Cerebellar nuclear complex (tissue), 1 donor: ENCODE data around the gene AGAP1.

Experiments used
- DNase-seq, 2 experiments: peaks; one replicate each; lab custom pipeline; 2025; lab: John Stamatoyannopoulos, UW

The AGAP1 gene

DNA sequence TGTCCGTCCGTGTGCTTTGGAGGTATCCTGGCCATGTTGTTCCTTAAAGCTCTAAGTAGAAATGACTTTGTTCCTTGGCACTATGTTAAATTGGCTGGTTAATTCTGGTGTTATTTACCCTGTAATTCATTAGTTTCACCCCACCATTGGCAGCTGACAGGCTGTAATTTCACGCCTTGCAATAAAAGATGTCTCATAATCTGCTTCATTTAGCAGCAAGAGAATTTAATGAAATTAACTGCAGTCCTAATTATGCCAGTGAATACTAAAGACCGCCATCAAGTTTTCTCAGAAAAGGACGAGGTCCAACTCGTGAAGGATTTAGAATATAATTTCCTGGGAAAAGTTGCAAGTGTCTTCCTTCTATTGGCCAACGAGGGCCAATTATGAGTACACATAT, 355.1 kb downstream of the AGAP1 start:
- DNase-seq: no peak

GRCh38 chr2:235849489-235849888, 355.6 kb downstream of the AGAP1 start:
- DNase-seq: no peak

GRCh38 chr2:235850289-235850688, 356.4 kb downstream of the AGAP1 start:
- DNase-seq: no peak

DNA sequence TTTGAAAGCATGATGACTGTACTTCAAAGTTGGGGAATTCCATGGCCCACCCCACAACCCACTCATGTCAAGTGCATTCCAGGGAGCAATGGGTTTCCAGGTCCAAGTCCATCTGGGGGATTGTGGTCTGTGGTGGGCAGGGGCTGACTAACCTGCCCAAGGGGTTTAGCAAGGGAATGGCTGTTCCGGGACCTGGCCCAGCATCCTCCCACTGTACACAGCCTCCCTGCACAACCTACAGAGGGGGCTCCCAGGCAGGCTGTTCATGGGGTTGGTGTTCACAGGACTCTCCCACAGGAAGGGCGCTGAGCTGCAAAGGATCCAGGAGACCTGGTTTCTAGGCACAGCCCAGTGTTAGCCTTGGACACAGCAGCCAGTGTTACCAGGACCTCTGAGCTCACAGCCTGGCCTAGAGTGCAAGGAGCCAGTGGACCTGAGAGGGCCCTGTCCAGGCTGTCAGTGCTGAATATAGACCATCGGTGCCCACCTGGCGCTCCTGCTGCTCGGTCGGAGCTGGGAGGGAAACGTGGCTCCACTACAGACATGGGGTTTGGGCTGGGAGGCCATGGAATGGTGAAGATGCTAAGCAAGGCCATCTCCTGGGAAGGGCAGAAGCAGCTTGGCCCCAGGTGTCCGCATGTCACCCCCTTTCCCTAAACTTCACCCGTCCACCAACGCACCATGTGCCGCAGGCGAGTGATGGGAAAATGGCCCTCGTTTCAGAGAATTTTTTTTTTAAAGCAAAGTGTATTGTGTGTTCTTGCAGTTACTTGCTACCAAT, 357.1 kb downstream of the AGAP1 start:
- no peak for DNase-seq

- DNase-seq: no peak
Measured at GRCh38 chr2:235851828-235852525, 358.1 kb downstream of the AGAP1 start.

- no peak for DNase-seq
Measured at GRCh38 chr2:235852526-235852920, 358.7 kb downstream of the AGAP1 start.

DNA sequence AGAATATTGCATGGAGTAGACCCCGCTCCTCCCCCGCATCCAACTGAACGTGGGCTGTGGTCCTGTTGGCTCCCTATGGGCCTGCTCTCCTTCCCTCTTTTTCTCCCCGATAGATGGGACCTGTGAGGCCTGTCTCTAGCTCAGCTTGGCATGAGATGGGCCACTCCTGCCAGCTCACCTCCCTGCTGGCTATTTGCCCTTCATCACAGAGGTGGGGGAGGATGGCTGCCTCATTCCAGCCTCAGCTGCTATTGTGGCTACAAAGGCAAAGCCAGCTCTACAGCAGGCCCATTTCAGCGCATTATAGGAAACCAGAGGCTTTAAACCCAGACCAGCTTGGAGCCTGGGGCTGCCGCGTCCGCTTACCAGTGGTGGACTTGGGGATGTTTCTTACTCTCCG, 360.4 kb downstream of the AGAP1 start:
- DNase-seq: peak; percentile 52 to 65

DNA sequence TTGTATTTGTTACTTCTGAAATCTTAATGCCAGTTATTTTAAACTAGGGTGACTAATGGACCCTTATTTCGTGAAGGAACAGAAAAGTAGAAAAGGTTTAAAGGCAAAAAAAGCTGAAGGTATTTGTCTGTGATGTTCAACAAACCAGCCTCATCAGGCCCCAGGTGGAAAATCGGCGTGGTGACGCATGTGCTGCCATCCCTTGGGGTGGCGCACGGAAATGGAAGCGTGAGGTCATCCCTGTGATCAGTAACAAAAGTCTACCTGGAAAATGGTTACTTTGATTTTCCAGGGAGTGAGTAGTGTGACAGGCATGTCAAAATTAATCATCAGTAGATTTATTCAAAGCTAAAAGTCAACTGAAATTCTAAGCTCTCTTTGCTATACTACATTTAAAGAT, 361.2 kb downstream of the AGAP1 start:
- no peak for DNase-seq

DNA sequence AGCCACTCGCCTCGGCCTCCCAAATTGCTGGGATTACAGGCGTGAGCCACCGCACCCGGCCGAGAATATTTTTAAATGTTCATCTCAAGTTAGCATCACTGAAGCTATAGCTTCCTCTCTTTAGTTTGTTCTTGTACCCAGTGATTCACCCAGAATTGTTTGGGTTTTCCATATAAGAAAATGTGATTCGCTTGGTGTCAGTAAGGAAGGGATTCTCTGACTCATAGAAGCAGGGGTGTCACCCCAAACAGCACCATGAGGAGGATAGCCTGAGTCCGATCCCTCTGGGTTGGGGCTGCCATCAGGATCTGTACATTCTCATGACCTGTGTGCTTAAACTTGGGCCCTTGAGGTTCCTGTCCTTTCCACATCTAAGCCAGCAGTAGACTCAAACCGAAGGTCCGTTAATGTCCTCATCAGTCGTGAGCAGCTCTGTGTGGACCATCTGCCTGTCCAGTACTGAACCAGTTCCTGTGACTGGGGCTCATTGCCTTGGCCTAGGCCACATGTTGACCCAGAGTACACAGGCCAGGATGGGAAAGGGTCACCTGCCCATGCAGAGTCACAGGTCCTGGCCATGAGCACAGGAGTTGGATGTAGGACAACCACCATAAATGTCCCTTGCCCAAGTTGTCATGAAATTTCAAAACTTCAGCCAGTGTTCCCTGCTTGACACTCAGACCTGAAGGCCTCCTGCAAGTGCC, 362.5 kb downstream of the AGAP1 start:
- no peak for DNase-seq

DNA sequence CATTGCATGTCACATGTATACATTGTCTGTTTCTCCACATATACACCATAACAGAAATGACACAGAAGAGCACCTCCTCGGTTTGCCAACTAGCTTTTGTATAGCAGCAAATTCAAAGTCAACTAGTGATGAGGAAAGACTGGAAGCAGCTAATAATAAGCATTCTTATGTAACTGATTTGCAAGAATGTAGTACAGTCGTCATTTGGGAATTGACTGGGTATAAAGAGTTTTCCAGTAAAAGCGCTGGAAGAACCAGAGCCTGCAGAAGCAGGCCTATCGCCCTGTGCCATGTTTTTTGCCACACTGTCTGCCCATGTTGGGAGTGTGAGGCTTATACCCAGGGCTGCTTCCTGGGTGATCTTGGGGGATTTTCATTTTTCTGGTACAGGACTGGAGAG, 363.8 kb downstream of the AGAP1 start:
- no peak for DNase-seq

DNA sequence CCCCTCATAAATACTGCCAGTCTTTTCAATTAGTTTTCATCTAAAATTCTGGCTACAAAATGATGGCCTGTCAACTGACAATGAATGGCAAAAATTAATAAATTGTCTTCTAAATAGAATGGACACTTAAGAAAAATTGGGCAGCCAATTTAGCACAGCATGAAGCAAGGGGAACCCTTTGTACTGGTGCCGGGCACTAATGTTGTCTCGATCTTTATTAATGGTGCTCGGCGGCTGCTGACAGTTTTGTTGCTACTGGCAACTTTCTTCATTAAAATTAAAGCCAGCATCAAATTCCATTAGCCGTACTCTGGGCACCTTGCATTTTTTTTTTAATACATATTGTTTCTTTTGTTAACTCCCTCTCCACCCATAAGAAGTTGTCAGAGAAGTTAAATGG, 365.0 kb downstream of the AGAP1 start:
- no peak for DNase-seq

DNA sequence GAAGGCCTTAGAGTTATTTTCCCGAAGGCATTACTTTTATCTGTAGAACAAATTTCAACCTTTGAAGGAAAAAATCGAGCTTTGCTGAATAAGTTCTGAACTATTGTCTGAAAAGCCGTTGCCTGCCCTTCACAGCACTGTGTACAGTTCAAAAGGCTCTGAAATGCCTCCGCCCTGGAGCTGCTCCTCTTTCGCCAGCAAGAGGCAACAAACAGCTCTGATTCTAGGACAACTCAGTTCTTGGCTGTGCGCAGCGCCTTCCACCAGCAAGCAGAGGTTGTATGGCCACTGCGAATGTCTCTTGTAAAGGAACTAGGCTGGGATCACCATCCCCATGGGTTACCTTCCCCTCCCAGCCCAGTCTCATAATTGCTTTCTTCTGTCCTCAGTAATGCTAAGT, 365.8 kb downstream of the AGAP1 start:
- no peak for DNase-seq

- no peak for DNase-seq
Measured at GRCh38 chr2:235860111-235860510, 366.3 kb downstream of the AGAP1 start.

DNA sequence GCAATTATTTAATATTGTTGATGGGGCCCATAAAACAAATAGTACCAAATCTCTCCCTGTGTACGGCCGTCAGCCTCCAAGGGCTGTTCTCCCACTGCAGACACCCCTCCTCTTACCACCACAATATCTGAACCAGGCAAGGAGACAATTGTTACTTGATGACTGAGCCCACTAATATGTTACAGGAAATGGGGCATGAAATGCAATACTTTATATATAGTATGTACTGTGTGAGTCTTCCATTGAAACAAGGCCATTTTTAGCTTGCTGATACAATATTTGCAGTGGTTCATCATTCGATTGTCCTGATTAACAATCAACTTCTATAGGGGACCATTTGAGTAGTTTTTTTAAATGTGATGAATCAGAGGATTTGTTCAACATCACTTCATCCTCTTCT, 367.0 kb downstream of the AGAP1 start:
- no peak for DNase-seq

- DNase-seq: no peak
Measured at GRCh38 chr2:235861383-235861782, 367.5 kb downstream of the AGAP1 start.

- no peak for DNase-seq
Measured at GRCh38 chr2:235863414-235863813, 369.6 kb downstream of the AGAP1 start.

GRCh38 chr2:235864302-235864701, 370.5 kb downstream of the AGAP1 start:
- DNase-seq: no peak

DNA sequence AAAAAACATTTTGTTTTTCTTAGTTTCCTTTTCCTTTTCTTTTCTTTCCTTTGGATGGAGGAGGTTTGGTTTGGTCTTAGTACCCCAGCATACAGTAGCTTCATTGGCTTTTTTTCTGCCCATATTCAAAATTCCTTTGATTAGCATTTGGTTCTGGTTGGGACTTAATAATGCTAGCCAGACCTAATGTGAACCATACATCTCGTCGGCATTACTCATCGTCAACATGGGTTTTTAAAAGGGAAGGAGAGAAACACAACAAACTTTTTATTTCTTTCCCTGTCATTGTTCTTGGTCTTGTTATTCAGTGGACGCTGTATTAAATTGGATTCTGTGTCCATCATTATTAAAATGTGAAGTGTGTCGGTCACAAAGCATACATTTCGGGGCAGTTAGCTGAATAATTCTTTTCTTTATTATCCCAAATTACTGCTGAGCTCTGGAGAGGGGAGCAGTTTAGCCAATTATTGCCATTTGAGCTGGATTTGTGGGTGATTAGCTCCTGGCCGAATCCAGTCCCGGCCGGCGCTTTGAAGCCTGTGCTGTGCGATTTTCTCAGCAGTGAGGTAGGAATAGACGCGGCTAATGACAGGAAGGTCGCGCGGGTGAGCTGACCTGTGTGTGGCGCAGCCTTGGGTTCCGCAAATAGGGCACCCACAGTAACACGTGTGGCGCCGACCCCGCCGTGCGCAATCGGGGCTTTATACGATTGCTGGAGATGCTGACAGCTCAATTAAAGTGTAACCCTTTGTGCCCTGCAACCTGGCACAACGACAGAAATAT, 371.1 kb downstream of the AGAP1 start:
- DNase-seq: no peak

GRCh38 chr2:235866373-235866772, 372.5 kb downstream of the AGAP1 start:
- no peak for DNase-seq

GRCh38 chr2:235868224-235868623, 374.4 kb downstream of the AGAP1 start:
- no peak for DNase-seq

DNA sequence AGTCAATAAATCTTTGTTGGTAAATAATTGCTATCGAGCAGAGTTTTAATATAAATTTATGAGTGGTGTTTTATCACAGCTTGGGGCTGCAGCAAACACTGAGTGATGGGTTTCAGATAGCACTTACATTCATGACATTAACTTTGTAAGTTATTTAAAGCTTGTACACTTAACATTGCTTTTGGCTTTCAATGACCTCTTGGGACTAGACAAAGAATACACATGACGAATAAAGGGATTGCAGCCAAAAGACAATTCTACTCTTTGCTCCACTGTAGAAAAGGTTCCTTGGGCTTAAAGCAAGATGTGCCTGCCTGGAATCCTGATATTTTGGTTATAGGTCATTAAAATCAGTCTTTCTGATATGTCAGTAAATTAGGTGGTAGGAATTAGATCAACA, 374.8 kb downstream of the AGAP1 start:
- no peak for DNase-seq

DNA sequence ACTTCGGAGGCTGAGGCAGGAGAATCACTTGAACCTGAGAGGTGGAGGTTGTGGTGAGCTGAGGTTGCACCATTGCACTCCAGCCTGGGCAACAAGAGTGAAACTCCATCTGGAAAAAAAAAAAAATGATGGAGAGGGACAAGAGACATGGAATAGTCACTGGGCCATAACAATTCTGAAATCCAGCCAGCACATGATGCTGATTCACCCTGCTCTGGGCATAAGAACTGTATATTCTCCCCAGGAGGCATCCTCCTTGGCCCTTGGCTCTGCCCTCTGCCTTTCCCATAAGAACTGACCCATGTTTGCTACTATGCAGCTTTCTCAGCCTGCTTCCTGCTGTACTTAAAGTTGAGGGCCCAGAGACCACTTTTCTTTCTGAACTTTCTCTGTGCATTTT, 376.7 kb downstream of the AGAP1 start:
- DNase-seq: no peak
